Suppressor macrophage treated with lipopolysaccharide for 4 hours (primary cell): ENCODE data around the gene MED13.
A peak's percentile ranks its signal among the peaks of the same experiment; 100 is the strongest.
"Not testable (repeated sequence)": the region's sequence is repeated elsewhere in the genome, so short reads cannot be mapped to it uniquely, and the experiment has no call there.

Experiments used
- DNase-seq: peaks from one replicate; pipeline ENCODE4 v3.0.0-alpha.2; 2020

Gene MED13

GRCh38 chr17:62090021-62090824 is 25.1 kb upstream of the MED13 start:
- DNase-seq, result no peak

- no peak for DNase-seq
Measured at GRCh38 chr17:62089334-62089733, 24.3 kb upstream of the MED13 start.

GRCh38 chr17:62086737-62087136 is 21.7 kb upstream of the MED13 start:
- DNase-seq, result no peak

- no peak for DNase-seq
Measured at GRCh38 chr17:62085511-62086408, 20.7 kb upstream of the MED13 start.

GRCh38 chr17:62084585-62084984 is 19.5 kb upstream of the MED13 start:
- peak; percentile 34 for DNase-seq

- no peak for DNase-seq
Measured at GRCh38 chr17:62083651-62084050, 18.6 kb upstream of the MED13 start.

- DNase-seq, result no peak
Measured at GRCh38 chr17:62080647-62081046, 15.6 kb upstream of the MED13 start.

- DNase-seq, result no peak
Measured at GRCh38 chr17:62078009-62078408, 12.9 kb upstream of the MED13 start.

- DNase-seq, result no peak
Measured at GRCh38 chr17:62076864-62077788, 12.0 kb upstream of the MED13 start.

- no peak for DNase-seq
Measured at GRCh38 chr17:62075308-62075815, 10.3 kb upstream of the MED13 start.

GRCh38 chr17:62073993-62074392 is 8.9 kb upstream of the MED13 start:
- DNase-seq, result no peak

- not testable (repeated sequence) for DNase-seq
Measured at GRCh38 chr17:62072855-62073254, 7.8 kb upstream of the MED13 start.

- DNase-seq, result no peak
Measured at GRCh38 chr17:62070900-62071299, 5.8 kb upstream of the MED13 start.

GRCh38 chr17:62067165-62068145 is 2.4 kb upstream of the MED13 start:
- DNase-seq, result no peak

- peak; percentile 100 for DNase-seq
Measured at GRCh38 chr17:62065611-62066468, 762 bp upstream of the MED13 start.

- peak; percentile 47 for DNase-seq
Measured at GRCh38 chr17:62064029-62064790, 868 bp downstream of the MED13 start.

GRCh38 chr17:62062944-62063343 is 2.1 kb downstream of the MED13 start:
- no peak for DNase-seq

- DNase-seq, result peak; percentile 61
Measured at GRCh38 chr17:62062302-62062701, 2.8 kb downstream of the MED13 start.

- DNase-seq, result no peak
Measured at GRCh38 chr17:62059414-62059813, 5.7 kb downstream of the MED13 start.

- no peak for DNase-seq
Measured at GRCh38 chr17:62058611-62059010, 6.5 kb downstream of the MED13 start.
